Colon (tissue), 2 donors: ENCODE measurements around the gene AMIGO1.

Experiments
- FAIRE-seq: peaks from 2 replicates; lab custom pipeline; 2012; peaks lifted over from hg19 to GRCh38; lab: Jason Lieb, UNC
- donor health status: control.
- donor health status: control.

Gene AMIGO1

DNA sequence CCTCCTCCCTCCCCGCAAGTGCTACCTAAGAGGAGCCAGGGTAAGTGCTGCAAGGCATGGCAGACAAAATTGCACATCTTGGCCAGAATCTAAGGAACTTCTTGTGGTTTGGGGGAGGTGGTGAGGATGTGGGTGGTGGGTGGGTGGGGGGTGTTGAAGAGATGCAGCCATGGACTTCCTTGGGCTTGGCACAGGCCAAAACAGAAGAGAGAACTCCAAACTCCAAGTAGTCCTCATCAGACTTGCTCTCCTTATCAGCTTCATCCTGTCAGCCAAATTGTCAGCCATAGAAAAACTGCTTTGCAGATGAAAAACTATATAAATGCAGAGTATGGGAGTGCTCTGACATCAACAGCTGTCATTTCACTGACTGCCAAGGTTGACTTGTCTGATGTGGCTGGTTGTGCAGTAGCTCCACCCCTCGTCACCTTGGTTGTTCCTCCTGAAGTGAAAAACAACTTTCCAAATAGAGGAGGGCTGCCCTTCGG, 7.1 kb downstream of the AMIGO1 start:
- FAIRE-seq = no peak

DNA sequence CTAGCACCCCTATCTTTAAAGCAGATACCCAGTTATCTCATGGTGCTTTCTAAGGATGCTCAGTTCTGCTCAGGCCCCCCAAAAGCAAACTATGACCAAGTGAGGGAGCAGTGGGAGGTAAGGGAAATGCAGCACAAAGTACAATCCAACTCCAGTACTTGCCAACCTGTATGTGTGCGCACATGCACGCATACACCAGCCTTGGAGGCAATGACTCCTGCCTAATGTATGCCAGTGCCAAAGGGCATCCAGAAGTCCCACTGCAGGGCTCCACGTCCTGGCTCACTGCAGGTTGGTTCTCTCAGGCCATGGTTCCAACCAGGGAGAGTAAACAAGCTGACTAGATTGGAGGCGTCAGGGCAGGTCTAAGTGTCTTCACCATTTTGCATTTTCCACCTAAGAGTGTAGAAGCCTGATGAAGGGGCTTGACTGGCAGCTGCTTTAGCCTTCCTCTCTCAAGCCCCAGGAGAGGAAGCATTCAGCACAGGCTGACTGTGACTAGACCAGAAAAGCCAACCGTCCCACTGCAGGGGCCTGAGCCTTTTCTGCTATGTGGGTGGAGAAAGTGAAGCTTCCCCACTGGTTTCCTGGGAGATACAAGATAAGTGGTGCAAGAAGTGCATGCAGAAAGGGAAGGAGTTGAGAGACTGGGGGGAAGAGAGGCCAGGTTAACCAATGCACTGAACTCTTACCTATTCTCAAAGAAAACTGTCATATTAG, 7.7 kb downstream of the AMIGO1 start:
- FAIRE-seq = no peak

DNA sequence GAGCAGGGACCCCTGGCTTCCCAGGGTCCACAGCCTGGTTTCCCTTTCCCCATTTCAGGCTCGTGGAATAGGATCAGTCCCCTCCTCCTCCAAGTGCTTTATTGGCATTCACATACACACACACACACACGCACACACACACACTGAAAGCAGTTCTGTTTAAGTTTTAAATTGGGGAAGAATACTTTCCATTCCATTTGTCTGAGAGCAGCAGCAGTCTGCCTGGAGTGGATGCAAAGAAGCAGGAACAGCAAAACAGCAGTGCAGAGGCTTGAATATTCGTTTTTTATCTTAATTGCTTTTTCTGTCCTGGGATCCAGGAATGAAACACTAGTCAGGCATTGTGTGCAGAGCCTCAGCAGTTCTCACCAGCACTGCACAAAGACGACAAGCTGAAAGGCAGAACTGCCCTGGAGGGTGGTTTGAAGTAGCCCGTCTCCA, 8.6 kb downstream of the AMIGO1 start:
- no peak for FAIRE-seq

DNA sequence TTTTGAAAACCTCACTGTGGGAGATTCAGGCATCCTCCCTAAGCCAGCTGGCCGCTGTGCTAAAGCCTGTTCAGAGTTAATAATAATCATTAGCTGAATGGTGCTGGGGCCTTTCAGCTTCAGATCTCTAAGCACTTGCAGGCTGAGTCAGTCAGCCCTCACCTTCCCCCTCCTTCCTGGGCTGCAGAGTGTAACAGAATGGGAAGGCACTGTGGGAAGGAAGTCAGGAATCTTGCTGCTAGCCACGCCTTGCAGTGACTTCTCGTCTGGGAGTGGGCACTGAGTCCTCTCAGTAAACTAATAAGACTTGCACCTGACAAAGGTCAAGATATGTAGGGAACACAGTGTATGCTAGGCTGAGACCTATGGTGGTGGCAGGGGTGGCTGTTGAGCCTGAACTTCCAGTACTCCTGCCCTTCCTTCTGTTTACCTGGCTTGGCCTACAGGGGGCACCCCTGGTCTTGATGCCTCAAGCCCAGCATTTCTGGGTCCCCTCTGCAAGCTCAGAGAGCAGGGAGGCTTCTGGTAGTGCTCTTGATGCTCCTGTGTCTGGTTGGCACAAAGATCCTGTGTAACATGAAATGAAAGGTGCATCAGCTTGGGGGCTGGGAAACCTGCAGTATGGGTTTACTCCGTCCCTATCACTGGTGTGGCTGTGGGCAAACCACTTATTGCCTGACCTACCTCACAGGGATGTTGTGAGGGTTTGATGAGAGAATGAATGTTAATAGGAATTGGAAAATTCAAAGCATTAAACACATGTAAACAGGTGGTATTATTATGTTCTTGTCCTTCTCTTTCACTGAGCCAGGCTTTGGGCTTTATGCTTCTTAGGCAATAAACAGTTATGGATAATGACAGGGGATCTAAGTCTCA, 9.6 kb downstream of the AMIGO1 start:
- FAIRE-seq = no peak

DNA sequence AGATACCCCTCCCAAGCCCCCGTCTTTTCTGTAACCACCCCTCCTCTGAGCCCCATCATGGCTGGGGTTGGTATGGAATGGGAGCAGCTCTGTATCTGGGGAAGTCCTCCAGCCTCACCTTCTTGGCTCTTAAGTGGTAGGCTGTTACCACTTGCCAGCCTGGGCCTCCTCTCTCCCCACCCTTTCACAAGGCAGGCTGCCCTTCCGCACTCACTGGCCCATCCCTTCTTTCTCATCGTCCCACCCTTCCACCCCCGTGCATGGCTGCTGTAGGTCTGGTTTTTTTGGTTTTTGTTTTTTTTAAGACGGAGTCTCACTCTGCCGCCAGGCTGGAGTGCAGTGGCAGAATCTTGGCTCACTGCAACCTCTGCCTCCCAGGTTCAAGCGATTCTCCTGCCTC, 10.4 kb downstream of the AMIGO1 start:
- no peak for FAIRE-seq

DNA sequence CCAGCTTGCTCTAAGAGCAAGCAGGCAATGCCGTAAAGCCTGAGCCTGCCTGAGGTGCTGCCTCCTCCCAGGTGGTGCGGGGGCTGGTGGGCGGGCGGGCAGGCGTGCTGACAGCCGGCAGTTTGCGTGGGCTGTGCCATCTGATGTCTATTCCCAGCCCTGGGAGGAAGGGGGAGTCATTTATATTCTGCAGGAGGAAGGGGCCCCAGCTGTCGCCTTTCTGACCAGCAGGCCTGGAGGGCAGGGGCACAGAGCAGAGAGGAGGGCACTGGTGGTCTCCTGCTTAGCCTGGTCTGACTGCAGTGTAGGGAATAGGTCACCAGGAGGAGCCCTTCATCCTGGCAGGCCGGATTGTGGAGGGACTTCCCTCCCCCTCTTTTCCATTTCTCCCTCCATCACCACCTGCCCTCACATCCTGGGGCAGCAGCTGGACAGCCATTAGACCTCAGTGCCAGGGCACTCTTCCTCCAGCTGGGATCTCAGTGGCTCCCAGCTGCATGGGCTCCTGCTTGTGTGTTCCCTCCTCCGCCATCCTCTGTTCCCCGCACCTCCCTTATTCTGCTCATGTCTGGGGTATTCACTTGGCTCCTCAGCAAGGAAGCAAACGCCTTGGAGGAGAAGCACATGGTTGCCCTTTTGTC, 11.2 kb downstream of the AMIGO1 start:
- no peak for FAIRE-seq

DNA sequence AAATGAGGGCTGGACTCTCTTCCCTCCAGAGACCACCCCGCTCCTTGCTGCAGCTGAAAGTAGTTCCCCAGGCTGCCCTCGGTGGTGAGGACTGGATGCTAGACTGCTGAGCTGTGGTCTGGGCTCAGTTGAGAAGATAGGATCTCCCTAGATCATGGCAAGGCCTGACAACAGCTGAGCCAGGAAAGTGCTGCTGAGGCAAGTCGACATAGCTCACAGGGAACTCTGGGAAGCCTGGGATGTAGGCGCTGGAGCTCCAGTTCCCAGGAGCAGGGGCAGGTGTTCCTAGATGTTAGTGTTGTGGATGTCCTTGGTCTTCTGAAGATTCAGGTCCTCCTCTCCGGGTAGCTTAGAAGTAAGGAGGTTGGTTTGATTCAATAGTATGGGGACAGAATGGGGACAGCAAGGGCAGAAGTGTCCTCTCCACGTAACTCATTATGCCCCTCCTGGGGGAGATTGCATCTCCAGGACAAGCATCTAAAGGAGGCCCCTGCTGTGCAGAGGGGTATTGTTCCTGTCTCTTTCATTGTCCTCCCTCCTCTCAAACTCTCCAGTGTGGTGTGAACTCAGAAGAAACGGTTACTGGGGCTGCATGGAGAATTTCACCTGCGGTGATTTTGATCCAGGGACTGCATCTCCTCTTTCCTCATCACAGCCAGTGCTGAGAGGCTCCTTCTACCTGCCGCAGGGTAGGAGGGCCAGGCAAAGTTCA, 11.9 kb downstream of the AMIGO1 start:
- no peak for FAIRE-seq

DNA sequence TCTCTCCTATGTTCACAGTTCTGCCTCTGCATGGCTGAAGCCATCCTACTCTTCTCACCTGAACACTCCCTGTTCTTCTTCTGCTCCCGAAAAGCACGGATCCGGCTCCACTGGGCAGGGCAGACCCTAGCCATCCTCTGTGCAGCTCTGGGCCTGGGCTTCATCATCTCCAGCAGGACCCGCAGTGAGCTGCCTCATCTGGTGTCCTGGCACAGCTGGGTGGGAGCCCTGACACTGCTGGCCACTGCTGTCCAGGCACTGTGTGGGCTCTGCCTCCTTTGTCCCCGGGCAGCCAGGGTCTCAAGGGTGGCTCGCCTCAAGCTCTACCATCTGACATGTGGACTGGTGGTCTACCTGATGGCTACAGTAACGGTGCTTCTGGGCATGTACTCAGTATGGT, 13.8 kb downstream of the AMIGO1 start:
- FAIRE-seq = no peak

DNA sequence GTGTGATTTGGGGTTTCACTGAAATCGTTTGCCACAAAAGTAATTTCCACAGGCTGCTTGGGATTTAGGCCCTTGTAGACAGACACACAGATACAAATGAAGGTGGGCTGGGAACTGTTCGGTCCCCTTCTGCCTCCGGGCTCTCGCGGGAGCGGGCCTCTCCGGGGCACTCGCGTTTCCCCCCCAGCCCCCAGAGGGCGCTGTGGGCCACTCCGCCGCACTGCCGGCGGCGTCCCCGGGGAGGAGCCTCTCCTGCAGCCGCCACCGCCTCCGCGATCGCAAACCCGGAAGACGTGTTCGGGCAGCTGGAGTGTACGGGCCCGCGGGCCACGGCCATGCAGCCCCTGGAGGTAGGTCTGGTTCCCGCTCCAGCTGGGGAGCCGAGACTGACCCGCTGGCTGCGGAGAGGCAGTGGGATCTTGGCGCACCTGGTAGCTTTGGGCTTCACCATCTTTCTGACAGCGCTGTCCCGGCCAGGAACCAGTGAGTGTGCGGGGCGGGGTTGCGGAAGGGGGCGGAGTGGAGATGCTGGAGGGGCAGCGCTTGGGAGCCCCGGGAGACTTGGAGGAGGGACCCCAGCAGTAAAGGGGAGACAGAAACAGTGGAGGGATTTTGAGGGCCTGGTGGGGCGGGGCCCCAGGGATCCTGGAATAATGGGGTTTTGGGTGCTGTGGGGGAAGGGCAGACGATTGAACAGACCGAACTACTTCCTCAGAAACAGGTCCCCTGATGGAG, 15.6 kb downstream of the AMIGO1 start, which contains the start of gene CYB561D1:
CYB561D1 (plus strand) TSS at position 290 of the 735 bp plus-strand sequence; CDS start at position 336, 46 bp downstream.
- no peak for FAIRE-seq

DNA sequence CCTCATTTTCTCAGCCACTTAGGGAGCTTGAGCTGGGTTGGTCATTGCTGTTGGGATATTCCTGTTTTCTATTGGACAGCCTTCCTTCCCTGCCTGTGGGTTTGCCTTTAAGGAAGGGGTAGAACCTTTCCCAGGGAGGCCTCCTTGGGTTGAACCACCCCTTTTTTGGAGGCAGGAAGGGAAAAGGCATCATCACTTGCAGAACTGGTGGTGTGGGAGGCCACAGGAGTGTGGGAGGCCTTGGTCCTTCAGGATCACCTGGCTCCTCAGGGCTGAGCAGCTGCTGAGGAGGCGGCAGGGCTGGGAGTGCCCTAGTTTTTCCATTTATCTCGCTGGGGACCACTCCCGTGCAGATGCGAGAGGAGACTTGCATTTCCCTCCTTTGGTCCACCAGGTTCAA, 16.3 kb downstream of the AMIGO1 start:
- no peak for FAIRE-seq

DNA sequence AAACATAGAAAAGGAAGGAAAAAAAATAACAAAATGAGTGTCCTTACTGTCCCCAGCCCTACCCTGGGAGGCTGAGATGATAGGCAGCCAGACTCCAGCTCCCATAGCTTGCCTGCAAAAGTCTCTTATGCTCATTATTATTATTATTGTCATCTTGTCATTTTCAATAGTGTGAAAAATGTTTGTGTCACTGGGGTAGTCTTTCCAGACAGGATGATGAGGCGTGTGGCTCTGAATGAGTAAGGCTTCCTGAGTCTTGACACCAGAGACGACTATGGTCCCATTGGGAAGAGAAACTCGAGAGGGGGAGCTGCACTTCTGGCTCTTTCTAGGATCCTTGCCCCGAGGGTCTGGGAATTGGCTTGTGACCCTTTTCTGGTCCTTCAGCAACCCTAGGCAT, 16.7 kb downstream of the AMIGO1 start:
- no peak for FAIRE-seq

DNA sequence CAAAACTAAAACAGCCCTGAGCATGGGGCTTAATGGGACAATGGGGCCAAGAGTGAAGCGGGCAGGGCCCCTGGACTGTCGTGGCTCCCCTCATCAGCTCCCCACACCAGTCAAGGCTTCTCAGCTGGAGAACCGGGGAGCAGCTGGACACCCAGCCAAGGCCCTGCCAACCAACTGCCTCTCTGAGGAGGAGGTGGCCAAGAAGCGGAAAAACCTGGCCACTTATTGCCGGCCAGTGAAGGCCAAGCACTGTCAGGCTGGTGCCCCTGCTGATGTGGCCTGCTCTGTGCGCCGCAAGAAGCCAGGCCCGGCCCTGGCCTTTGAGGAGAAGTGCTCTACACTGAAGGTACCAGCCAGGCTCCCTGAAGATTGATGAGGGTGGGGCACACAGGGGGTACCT, 18.2 kb downstream of the AMIGO1 start:
- FAIRE-seq = no peak

DNA sequence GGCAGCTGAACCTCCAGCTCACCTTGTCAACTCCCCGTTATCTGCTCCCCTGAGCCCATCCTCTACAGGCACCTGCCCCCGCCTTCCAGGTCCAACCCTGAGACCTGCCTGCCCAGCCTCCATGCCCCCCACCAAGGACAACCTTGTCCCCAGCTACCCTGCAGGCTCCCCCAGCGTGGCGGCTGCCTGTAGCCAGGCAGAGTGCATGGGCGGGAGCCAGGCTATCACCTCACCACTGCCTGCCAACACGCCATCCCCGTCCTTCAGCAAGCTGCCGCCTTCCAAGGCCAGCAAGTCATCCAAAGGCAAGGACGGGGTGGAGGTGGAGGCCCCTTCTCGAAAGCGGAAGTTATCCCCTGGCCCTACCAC, 18.6 kb downstream of the AMIGO1 start:
- FAIRE-seq = no peak

DNA sequence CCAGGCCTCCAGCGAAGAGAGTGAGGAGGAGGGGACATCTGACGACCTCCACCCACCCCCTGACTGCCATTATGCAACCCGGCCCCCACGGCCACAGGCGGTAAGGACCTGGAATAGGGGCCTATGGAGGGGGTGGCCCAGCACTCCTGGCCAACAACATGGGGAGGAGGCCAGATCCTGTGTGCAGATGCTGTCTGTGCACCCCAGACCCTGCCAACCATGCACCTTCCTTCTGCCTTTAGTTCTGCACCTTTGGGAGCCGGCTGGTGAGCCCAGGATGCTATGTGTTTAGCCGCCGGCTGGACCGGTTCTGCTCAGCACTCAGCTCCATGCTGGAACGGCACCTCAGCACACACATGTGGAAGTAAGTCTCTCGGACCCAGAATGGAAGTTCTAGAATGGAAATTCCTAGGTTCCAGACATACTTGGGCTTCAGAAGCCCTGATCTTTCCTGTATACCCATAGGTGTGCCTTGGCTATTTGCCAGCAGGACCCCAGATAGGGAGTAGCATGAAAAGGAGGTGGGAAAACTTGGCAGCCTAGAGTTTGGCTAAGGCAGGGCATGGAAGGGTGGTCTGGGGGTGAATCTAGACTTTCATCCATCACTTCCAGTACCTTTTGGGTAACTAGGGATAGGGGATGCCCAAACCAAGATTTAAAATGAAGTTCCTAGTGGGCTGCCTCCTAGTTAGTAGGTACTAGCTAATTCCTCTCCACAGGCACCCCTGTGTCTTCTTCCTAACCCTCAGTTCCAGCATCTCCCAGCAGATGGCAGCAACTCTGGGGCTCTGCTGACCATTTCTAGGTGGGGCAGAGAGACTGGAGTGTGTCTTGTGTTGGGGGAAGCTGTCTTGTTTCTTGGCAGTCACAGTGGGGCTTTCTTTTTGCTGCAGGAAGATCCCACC, 19.2 kb downstream of the AMIGO1 start:
- no peak for FAIRE-seq

DNA sequence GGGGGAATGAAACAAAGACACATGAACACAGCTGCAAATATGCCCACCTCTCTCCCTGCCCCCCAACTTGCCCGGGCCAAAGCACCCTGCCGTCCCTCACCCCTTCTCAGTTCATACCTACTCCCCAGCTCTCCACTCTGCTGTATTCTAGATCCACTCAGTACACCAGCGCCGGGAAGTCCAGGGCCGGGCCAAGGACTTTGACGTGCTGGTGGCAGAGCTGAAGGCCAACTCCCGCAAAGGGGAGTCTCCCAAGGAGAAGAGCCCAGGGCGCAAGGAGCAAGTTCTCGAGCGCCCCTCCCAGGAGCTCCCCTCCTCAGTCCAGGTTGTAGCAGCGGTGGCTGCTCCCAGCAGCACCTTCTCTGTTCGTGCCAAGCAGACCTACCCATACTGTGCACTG, 20.8 kb downstream of the AMIGO1 start:
- FAIRE-seq = no peak

DNA sequence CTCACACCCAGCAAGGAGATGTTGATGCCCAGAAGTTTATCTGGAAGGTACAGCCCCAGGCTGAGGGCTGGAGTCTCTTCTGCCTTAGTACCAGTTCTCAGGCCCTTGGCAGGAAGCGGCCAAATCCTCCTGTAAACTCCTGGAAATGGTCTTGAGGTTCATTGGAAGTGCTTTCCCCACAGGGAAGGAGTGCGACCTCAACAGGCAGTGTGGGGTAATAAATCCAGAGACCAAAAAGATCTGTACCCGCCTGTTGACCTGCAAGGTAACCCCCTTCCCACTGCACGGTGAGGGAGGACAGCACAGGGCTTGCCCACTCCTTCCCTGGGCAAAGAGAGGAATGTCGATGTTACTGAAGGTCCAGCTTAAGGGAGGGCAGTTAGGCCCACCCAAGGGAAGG, 21.3 kb downstream of the AMIGO1 start:
- no peak for FAIRE-seq

DNA sequence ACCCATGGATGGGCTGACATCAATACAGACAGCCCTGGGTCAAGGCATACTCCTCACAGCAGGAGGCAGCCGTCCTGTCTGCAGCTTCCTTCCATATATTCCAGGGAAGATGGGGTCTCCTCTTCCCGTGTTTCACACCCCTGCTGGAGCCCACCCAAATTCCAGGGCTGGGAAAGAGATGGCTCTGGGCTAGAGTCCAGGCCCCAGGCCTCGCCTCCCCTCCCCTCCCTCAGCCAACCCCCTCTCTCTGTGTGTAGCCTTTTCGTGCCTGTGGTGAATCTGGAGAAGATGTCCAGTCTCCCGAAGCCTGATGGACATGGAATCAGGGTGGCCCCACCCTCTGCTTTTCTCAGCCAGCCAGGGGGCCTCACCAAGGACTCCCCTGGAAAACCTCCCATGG, 22.3 kb downstream of the AMIGO1 start:
- no peak for FAIRE-seq

DNA sequence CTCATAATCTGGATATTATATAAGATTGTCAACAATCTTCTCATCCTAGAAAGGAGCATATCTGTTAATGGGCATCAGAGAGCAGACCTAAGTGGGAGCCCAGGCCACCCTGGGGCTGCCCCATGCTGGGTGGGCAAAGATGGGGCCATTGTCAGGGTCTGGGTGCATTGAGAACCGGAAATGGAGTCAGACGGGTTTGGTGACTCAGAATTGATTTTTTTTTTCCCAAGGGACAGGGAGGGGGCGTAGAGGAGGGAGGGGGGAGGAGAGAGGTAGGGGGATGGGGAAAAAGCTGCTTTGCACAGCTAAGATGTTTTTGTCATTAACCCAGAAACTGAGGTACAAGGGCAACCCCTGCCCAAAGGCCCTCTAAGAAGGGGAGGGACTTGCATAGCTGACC, 24.5 kb downstream of the AMIGO1 start:
- no peak for FAIRE-seq

DNA sequence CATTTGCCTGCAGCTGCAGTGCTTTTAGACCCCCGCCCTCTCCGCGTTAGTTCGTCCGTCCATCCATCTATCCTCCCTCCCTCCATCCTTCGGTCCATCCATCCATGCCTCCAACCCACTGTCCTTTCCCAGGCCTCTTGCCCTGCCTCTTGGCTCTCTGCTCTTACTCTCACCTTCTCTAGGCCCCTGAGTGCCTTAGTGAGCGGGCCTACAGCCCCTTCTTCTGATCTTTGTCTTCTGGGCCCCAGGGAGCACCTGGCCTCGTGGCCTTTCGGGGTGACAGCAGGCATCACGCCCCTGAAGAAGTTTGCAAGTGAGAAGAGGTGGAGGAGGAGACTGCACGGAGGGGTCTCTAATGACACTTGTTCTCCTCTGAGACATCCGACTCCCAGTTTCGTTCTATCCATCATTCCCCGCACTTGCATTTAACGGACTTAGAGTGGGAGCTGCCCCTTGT, 25.0 kb downstream of the AMIGO1 start:
- FAIRE-seq = no peak
